Cardiac muscle cell (in vitro differentiated cells and primary cell): ENCODE data around the gene IMP4. TPM values are rescaled to one million over a fixed set of nuclear protein-coding genes. Genes with fewer than 3 reads are reported as not detected.

Source experiments
- DNase-seq, 2 donors: peaks; one replicate each; pipeline versions ENCODE4 v3.0.0 to v3.0.0-alpha.2; 2010 to 2017; ENCODE audit warnings: low read depth in 1 of 2, low spot score in 1 of 2
- H3K27ac ChIP-seq: fragments of 200-600 bp; sonication (generic); 2 replicates; pipeline ENCODE4 v1.5.1; 2016
- H3K27me3 ChIP-seq: fragments of 200-600 bp; sonication (generic); 2 replicates; pipeline ENCODE4 v1.6.0; 2016; ENCODE audit warnings: control low read depth
- H3K36me3 ChIP-seq: fragments of 200-600 bp; sonication (generic); 2 replicates; pipeline ENCODE4 v1.5.1; 2016; ENCODE audit warnings: control low read depth
- H3K4me1 ChIP-seq: fragments of 200-600 bp; sonication (generic); 2 replicates; pipeline ENCODE4 v1.8.1; 2017; ENCODE audit warnings: low read depth, mild to moderate bottlenecking, mixed run types
- H3K4me3 ChIP-seq: fragments of 200-600 bp; sonication (generic); 2 replicates; pipeline ENCODE4 v1.5.1; 2016; ENCODE audit warnings: mild to moderate bottlenecking
- H3K9me3 ChIP-seq: fragments of 200-600 bp; sonication (generic); 2 replicates; pipeline ENCODE4 v1.5.1; 2017; ENCODE audit warnings: low read depth, mild to moderate bottlenecking, control low read depth
- CTCF ChIP-seq: IDR thresholded peaks from 2 replicates; pipeline ENCODE4 v1.5.1; 2012; ENCODE audit warnings: low read depth, mild to moderate bottlenecking, low read length
- polyA plus RNA-seq: library from polyadenylated mRNA; unstranded; fragments of >200 nt; fragmentation: Nextera tagmentation; extraction: Ambion mirVana; gene quantifications from 2 replicates; pipeline ENCODE4 v1.2.1, GENCODE V29; 2016
- total RNA-seq: library from RNA; depleted of rRNA; stranded (reverse); fragments of >200 nt; gene quantifications from 2 replicates; pipeline ENCODE4 v1.2.3, GENCODE V29; 2016

Gene IMP4
- total and polyA plus RNA-seq, 2 experiments from 2014 or later, result 65.2 to 91.5 TPM

- no peak overlapping the region for H3K4me3 ChIP-seq
- DNase-seq, result peak in 1 of 2 donors; percentile 56
- H3K36me3 ChIP-seq, result no peaks in the 10 kb centered on the region
- no peak for TF ChIP-seq CTCF
- H3K4me1 ChIP-seq, result no peaks in the 10 kb centered on the region
- H3K27me3 ChIP-seq, result no peaks in the 10 kb centered on the region
- H3K27ac ChIP-seq, result no peak overlapping the region
- H3K9me3 ChIP-seq, result no peaks in the 10 kb centered on the region
These were observed 32.9 kb downstream of the IMP4 start for GRCh38 chr2:130375291-130376266.

- no peaks in the 10 kb centered on the region for H3K27me3 ChIP-seq
- no peak for DNase-seq
- no peak overlapping the region for H3K4me3 ChIP-seq
- no peaks in the 10 kb centered on the region for H3K36me3 ChIP-seq
- no peak overlapping the region for H3K27ac ChIP-seq
- TF ChIP-seq CTCF, result peak; percentile 18
- no peaks in the 10 kb centered on the region for H3K9me3 ChIP-seq
- no peaks in the 10 kb centered on the region for H3K4me1 ChIP-seq
These were observed 34.0 kb downstream of the IMP4 start for GRCh38 chr2:130376433-130377293.

GRCh38 chr2:130377491-130377890 is 34.8 kb downstream of the IMP4 start:
- Histone ChIP-seq H3K4me1 (no peaks in the 10 kb centered on the region), H3K36me3 (no peaks in the 10 kb centered on the region), H3K9me3 (no peaks in the 10 kb centered on the region), H3K27me3 (no peaks in the 10 kb centered on the region), H3K4me3 (no peak overlapping the region), H3K27ac (no peak overlapping the region)
- no peak for TF ChIP-seq CTCF
- no peak for DNase-seq

- Histone ChIP-seq H3K9me3 (no peaks in the 10 kb centered on the region), H3K36me3 (no peaks in the 10 kb centered on the region), H3K4me3 (no peak overlapping the region), H3K27ac (no peak overlapping the region), H3K27me3 (no peaks in the 10 kb centered on the region), H3K4me1 (no peaks in the 10 kb centered on the region)
- TF ChIP-seq CTCF, result no peak
- no peak for DNase-seq
These were observed 35.7 kb downstream of the IMP4 start for GRCh38 chr2:130378206-130378897.

- no peaks in the 10 kb centered on the region for H3K9me3 ChIP-seq
- H3K36me3 ChIP-seq, result no peaks in the 10 kb centered on the region
- H3K27me3 ChIP-seq, result no peaks in the 10 kb centered on the region
- DNase-seq, result no peak
- H3K27ac ChIP-seq, result no peak overlapping the region
- H3K4me1 ChIP-seq, result no peaks in the 10 kb centered on the region
- no peak for TF ChIP-seq CTCF
- H3K4me3 ChIP-seq, result no peak overlapping the region
These were observed 36.2 kb downstream of the IMP4 start for GRCh38 chr2:130378898-130379214.
